GM18519 (cell line): Measurements from ENCODE around the gene ANKRD40.
"Not testable (repeated sequence)": the region's sequence is repeated elsewhere in the genome, so short reads cannot be mapped to it uniquely, and the experiment has no call there.

Source experiments
- ATAC-seq: cut with Tn5 transposase; IDR thresholded peaks from one replicate; pipeline ENCODE4 v1.9.1; 2021; ENCODE audit warnings: mild to moderate bottlenecking, moderate library complexity; ENCODE audit not compliant: unreplicated experiment, low FRiP score

The ANKRD40 gene

DNA sequence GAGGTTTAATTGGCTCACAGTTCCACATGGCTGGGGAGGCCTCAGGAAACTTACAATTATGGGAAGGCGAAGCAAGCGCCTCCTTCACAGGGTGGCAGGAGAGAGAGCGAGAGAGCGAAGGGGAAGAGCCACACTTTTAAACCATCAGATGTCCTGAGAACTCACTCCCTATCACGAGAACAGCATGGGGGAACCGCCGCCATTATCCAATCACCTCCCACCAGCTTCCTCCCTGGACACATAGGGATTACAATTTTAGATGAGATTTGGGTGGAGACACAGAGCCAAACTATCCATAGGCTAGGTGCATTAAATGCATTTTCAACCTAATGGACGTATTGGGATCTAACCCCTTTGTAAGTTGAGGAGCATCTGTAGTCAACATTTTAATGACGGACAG, 4.9 kb upstream of the ANKRD40 start:
- no peak for ATAC-seq

DNA sequence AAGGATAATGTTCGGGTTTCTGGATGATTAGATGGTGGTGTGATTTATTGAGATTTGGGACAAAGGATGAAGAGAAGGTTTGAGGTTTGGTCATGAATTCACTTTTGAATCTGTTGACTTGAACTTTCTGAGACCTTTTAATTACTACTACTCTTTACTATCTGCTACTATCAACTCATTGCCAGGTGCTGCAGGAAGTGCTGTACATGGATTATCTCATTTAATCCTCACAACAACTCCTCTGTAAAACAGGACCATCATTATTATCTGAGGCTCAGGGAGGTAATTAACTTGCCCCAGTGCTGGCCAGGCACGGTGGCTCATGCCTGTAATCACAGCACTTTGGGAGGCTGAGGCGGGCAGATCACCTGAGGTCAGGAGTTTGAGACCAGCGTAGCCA, 2.9 kb upstream of the ANKRD40 start:
- ATAC-seq = no peak

DNA sequence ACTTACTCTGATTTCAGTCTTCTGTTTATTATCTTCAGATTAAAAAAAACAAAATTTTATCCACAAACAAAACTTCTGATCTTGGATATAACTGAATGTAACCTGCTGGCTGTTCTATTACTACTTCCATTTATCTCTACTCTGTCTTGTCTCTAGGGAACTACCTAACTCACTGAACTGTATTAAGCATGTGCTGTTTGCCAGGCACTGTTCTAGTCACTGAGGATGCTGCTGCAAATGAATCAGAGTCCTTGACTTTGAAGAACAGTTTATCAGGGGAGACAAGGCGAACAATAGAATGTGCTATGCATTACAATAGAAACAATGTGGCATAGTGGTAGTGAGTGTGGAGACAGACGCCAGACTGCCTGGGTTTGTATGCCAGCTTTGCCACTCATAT, 2.3 kb upstream of the ANKRD40 start:
- ATAC-seq = no peak

DNA sequence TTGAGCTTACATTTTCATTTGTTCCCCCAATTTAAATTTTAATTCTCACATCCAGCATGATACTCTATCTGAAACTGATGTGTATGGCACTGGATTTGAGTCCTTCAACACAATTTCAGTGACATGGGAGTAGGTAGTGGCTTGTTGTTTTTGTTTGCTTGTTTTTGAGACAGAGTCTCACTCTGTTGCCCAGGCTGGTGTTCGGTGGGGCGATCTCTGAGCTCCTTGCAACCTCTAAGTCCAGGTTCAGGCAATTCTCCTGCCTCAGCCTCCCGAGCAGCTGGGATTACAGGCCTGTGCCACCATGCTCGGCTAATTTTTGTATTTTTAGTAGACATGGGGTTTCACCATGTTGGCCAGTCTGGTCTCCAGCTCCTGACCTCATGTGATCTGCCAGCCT, 1.3 kb upstream of the ANKRD40 start:
- ATAC-seq = not testable (repeated sequence)

DNA sequence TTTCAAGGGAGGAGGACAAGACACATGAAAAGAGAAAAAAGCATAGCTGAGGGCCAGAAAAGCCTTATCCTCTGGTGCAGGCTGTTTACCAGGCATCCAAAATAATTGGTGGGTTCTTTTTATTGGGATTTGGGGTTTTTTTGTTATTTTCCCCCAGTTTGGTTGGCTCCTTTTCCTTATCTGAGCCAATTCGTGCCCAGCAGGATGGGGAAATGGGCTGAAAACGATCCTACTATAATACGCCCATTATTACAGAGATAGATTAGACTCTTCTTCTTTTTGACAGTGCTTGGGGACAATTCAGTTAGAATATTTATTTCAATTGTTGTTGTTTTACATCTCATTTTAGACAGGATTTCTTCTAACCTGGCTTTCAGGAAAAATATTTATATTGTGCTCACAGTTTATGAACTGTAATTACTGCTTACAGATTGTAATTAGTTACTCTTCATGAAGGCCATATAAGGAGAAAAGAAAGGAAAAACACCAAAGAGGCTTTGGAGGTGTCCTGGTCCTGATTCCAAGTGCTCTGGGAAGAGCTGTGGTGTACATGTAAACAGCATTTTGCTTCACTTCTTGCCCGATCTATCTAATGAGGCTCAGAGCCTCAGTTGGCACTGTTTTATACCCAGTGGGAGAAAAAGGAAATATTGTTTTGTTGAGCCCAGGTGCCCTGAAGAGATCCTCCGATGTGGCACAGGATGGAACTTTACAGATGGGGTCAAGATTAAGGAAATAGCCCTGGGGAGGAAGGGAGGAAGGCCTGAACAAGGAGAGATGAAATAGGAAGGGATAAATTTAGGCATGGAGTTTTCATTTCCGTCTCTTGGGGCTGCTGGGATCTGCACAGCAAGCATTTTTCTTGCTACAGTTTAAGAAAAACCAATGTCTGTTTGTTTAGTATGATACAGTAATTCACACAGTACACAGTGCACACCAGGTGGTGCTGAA, 611 bp upstream of the ANKRD40 start:
- no peak for ATAC-seq

DNA sequence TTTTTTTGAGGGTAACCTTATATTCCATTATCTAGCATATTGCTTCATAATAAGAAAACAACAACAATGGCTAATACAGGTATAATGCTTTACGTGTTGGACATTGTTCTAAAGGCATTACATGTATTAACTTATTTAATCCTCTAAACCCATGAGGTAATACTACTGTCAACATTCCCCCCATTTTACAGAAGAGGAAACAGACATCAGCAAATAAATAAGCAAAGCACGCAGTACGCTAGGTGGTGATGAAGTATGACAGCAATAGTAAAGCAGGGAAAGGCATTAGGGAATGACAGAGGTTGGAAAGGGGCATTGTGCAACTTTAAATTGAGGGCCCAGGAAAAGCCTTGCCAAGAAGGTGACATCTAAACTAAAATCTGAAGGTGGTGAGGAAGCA, 4.6 kb downstream of the ANKRD40 start:
- ATAC-seq = no peak

DNA sequence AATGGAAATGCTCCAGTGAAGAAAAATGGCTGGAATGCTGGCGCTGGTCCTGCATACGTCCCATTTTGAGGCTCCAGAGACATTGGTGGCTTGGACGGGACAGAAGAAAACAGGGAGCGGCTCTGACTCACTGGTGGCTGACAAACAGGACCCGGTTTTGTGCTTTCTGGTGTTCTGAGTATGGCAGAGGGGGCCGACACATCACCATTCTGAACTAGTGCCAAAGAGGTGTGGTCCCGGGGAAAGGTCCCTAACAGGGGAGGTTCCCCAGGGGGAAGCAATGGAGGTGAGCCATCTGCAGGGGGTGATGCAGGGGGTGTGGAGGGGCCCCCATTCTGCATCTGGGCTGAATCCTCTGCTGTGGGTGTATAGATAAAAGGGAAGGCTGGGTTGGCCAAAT, 8.3 kb downstream of the ANKRD40 start:
- ATAC-seq = no peak

DNA sequence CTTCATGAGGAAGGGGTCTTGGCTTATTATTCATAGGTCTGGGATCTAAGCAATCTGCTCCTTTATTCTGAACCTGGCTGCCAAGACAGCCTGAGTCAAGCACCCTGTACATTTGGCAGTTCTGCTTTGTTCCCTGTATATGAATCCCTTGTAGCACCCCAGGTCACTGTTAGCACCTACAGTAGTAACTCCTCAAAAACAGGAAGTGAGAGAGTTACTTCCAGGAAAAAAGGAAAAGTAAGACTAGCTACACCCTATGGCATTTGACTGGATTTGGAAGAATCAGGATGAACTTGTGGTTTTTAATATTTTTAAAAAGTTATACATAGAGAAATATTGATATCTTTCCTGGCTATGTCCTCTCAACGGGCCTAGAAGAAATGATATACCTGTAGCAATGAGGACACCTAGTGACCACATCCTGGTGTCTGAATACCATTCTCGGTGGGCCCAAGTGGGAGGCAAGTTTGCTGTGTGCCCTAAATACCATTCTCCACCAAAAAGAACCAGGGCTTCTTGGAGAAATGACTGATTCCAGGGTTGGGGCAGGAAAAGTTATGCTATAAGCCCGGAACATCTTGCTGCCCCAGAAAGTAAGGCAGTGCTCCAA, 9.9 kb downstream of the ANKRD40 start:
- ATAC-seq = no peak

DNA sequence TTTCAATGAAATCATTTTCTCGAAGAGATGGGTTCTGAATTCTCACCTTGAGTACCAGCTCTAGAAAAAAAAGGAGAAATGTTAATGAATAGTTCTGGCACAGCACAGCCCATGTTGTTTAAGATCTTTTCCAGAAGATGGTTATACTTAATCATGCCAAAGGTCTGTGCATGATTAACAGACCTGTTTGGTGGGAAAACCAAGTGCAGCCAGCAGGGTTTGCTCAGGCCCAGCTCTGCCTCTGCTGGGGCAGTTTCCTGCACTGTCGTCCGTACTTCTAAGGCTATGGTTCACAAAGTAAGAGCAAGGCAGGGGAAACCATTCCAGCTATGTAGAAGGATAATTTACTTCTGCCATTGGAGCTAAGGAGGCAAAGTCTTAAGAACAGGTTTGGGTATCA, 10.7 kb downstream of the ANKRD40 start:
- no peak for ATAC-seq

DNA sequence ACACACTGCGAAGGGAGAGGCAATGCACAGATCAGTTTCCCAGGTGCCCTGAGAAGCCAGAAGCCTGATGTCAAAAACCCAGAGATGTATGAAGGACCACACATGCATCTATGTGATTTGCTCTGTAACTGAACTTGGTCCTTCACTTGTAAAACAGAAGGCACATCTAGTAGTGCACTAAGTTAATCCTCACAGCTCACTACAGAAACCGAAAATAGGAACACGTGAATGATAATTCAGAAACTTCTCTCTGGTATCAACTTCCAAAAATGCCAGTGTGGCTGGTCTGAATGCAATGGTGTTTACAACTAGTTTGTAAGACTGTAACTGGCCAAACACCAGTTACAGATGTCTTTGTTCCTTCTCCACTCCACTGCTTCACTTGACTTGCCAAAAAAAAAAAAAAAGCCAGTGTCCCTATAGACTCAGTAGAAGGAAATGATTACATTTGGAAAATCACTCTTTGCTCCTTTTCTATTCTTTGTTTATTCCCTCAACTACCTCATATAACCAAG, 11.3 kb downstream of the ANKRD40 start:
- ATAC-seq = no peak

DNA sequence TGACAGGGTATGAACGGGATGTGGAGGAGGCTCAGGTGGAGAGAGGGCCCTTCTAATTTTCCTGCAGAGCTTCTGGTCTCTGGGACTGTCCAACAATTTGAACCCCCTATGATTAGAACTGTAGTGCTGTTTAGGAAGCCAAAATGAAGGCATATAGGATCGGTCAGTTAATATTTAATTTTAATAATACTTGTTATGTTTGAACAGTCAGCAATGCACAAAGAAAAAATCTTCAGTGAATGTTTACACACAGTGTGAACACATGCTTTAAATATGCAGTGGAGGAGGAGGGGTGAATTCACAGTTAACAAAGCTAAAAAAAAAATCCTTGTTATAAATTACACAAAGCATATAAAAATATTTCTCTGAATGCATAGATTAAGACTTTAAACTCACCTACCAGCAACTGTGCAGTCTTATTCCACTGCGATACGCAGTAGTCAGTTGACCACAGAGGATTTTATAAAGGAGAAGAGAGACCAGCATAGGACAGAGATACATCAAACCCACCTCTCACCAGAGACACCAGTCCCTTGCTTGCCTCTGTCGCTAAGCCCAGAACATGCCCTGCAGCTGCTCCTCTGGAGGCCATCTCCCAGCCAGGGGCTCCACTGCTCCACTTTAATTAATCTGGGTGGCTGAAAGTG, 14.6 kb downstream of the ANKRD40 start:
- ATAC-seq = no peak

DNA sequence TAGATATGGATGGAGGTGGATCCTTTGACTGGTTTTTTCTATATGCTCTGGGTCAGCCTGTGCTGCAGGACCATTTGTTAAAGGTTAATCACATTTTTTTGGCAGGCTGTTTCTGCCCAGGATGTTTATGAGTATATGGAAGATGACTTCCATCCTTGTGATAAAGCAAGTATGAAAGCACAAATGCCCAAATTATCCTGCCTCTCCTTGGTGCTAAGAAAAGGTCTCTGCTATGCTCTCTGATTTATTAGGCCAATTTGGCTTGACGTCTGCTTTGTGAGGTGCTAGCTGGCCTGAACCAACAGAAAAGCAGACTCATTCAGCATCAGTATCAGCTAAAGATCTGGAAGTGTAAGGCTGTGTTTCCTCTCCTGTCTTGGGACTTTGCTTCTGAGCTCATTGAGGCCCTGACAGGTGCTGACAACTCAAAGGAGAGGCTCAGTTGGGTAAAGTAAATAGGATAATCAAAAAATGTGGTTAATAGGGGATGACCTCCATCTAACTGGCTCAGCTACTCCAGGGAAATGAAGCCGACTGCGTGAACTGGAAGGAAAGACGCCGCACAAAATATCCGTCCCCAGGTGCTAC, 15.2 kb downstream of the ANKRD40 start:
- no peak for ATAC-seq

DNA sequence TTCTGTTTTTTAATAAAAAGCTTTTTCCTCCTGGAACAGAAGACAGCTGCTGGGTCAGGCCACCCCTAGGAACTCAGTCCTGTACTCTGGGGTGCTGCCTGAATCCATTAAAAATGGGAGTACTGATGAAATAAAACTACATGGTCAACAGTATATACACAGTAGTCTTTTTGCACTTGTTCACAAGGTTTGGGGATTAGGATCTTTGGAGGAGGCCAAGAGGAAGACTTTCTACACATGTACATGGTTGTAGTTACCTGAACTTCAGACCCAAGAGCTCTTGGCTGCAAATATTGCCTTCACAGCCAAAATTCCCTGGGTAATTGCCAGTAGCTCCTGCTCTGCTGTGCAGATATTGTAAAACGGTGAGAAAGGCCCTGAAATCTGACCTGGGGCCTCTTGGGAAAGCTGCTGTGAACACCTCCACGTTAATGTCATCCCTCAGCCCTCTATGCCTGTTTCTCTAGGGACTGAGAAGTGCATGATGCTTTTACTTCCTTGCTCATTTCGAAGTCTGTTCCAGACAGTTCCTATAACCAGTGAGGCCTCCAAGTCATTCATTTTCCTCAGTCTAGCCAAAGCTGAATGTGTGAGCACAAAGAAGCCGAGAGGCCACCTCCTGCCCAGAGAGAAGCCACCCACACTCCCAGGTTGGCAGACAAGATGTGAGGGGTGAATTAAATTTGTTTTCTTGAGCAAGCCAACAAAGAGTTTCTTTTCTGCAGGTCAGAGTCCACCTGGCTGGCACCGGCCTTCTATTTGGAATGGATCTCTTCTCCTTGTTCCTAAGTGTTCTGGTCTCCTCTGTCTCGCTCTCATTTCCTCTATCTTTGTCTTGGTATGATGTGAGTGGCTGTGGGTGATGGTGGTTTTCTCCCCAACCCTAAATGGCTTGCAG, 15.9 kb downstream of the ANKRD40 start:
- no peak for ATAC-seq

DNA sequence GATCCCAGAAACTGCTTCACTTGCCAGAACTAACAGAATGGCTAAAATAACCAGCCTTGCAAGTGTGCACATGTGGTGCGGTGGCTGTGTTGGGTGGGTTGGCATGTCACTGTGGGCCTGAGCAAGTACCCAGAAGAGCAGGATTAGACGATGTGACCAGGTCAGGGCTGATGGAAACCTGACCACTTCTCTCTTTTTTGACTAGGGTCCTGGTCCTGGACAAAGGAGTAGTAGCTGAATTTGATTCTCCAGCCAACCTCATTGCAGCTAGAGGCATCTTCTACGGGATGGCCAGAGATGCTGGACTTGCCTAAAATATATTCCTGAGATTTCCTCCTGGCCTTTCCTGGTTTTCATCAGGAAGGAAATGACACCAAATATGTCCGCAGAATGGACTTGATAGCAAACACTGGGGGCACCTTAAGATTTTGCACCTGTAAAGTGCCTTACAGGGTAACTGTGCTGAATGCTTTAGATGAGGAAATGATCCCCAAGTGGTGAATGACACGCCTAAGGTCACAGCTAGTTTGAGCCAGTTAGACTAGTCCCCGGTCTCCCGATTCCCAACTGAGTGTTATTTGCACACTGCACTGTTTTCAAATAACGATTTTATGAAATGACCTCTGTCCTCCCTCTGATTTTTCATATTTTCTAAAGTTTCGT, 16.7 kb downstream of the ANKRD40 start:
- no peak for ATAC-seq

DNA sequence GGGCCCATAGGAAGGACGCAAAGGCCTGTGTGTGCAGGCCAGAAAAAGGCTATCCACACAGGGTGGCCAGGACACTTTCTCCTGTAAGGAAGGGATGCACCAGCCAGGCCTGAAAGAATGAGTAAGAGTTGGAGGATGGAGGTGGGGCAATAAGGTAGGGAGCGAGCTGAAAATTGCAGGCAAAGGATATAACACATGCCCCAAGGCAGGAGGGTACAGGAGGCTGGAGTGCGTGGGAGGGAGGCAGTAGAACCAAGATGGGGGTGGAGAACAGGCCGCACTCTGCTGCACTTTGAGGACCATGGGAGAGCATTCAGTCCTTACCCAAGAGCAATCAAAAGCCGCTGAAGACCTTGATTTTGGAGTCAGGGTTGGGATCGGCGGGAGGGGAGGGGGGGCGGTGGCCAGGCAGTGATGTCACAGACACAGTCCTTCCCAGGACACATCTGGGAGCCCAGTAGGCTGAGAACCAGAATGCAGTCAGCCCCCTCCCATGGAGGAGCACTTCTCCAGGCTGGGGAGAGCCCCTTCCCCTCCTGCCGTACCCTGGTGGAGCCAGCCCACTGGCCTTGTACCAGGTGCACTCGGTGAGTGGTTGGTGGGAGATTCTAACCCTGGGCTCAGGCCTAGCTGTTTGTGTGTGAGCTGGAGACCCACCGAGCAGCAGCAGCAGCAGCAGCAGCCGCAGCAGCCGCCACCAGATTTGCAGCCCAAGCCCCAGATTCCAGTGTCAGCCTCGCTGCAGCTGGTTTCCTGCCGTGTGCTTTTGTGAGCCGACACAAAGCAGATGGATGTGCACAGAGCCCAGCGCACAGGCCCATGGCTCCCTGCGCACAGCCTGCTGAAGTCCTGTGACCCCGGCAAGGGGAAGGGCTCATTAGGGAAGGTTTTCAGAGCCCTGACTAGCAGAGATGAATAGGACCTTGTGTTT, 17.5 kb downstream of the ANKRD40 start:
- no peak for ATAC-seq

DNA sequence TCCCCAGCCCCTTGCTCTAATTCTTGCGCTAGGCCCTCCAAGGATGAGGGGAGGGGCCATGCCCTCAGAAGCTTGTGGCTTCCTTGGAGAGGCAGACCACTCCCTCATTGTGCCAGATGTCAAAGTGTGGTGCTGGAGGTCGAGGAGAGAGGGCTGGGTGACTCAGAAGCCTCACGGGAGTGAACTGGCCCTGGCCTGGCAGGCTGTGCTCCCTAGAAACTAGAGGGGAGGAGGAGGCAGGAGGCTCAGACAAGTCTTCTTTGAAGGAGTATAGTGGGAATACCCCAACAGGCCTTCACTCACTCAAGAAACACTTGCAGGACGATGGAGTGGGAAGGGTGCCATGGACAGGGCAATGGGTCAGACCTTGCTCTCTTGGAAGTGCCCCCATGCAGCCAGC, 18.5 kb downstream of the ANKRD40 start:
- ATAC-seq = no peak

DNA sequence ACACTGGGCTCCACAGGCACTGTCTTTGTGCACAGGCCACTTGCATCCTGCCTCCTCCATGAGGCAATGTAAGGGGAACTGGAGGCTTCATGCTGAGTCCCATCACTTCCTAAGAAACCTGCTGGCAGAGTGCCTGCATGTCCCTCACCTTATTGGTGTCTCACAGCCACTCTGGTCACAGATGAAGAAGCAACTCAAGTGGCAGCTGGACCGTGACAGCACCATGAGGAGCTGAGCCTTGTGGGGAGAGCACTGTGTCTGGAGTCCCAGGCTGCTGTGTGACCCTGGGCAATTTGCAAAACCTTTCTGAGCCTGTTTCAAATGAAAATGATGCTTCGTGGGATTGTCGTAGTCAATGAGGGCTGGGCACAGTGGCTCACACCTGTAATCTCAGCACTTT, 19.5 kb downstream of the ANKRD40 start:
- ATAC-seq = no peak
